Natural killer cell (primary cell): ENCODE results near the gene MAD1L1. TPM values are rescaled to one million over a fixed set of nuclear protein-coding genes. Genes with fewer than 3 reads are reported as not detected.

Experiments used
- ATAC-seq, 3 donors: fragments of 150-1000 bp in 2 of 3; fragments of 200-7000 bp in 1 of 3; cut with Tn5 transposase; 1 replicate in 1 of 3; 2 replicates in 2 of 3; pipeline ENCODE4 v1.10.0; 2021; ENCODE audit warnings: mild to moderate bottlenecking in 2 of 3, moderate library complexity in 2 of 3
- DNase-seq, 2 donors: peaks; one replicate each; pipeline versions ENCODE4 v3.0.0 to v3.0.0-alpha.2; 2013 to 2021; ENCODE audit warnings: mixed read lengths in 1 of 2
- H3K27ac ChIP-seq: one replicate; pipeline ENCODE4 v1.5.1; 2013; ENCODE audit warnings: mild to moderate bottlenecking, low read length
- H3K27me3 ChIP-seq: one replicate; pipeline ENCODE4 v1.6.1; 2013; ENCODE audit warnings: low read length; ENCODE audit not compliant: control insufficient read depth, insufficient read depth
- H3K36me3 ChIP-seq: one replicate; pipeline ENCODE4 v1.6.1; 2013; ENCODE audit warnings: low read length; ENCODE audit not compliant: control insufficient read depth, insufficient read depth
- H3K4me1 ChIP-seq: one replicate; pipeline ENCODE4 v1.6.1; 2013; ENCODE audit warnings: low read length; ENCODE audit not compliant: control insufficient read depth, insufficient read depth
- H3K4me3 ChIP-seq: one replicate; pipeline ENCODE4 v1.5.1; 2013; ENCODE audit warnings: low read length
- H3K9me3 ChIP-seq: one replicate; pipeline ENCODE4 v1.6.1; 2013; ENCODE audit warnings: low read length; ENCODE audit not compliant: control insufficient read depth, insufficient read depth
- H3K27ac Mint-ChIP-seq, 2 donors: one replicate each; pipeline ENCODE4 v1.8.0; 2022; ENCODE audit warnings: mild to moderate bottlenecking in 2 of 2, mixed read lengths in 2 of 2, moderate library complexity in 1 of 2
- H3K27me3 Mint-ChIP-seq, 2 donors: one replicate each; pipeline ENCODE4 v1.8.0; 2022; ENCODE audit warnings: low read depth in 2 of 2, mixed read lengths in 2 of 2
- H3K36me3 Mint-ChIP-seq: one replicate; pipeline ENCODE4 v1.8.0; 2022; ENCODE audit warnings: mixed read lengths
- H3K4me1 Mint-ChIP-seq, 2 donors: one replicate each; pipeline ENCODE4 v1.8.0; 2022; ENCODE audit warnings: mixed read lengths in 2 of 2
- H3K4me3 Mint-ChIP-seq: one replicate; pipeline ENCODE4 v1.8.0; 2022; ENCODE audit warnings: mild to moderate bottlenecking, moderate library complexity, mixed read lengths
- H3K9me3 Mint-ChIP-seq, 2 donors: one replicate each; pipeline ENCODE4 v1.8.0; 2022; ENCODE audit warnings: mixed read lengths in 2 of 2
- CTCF ChIP-seq: fragments of 200-600 bp; IDR thresholded peaks from one replicate; pipeline ENCODE4 v1.8.0; 2022; ENCODE audit warnings: antibody characterized with exemption
- WGBS: methylation state at CpG from one replicate; pipeline ENCODE4 v1.1.7; 2013; ENCODE audit warnings: missing lambda C conversion rate; ENCODE audit not compliant: insufficient coverage; 5-methylcytosine and 5-hydroxymethylcytosine counted together
- intact Hi-C: fragments of 100-400 bp; cut with micrococcal nuclease; formaldehyde crosslinking; loops from one replicate; pipeline ENCODE4 v1.14.2; 2022
- total RNA-seq, 4 donors: library from RNA; stranded (reverse); fragments of 120-200 nt in 1 of 4; gene quantifications; one replicate each; pipeline versions ENCODE4 v1.2.3 to v1.2.4, GENCODE V29; 2013 to 2022

Gene MAD1L1
- total RNA-seq, 3 donors from 2014 or later (not counting 1 experiment from before 2014, with no cell fraction given) = 53.6 to 81.2 (median 77.4) TPM

- Mint-ChIP-seq H3K9me3 (no peaks in the 10 kb centered on the region), H3K4me1 (peaks cover 41 to 56% of the 10 kb centered on the region in 2 donors), H3K27ac (no peak overlapping the region), H3K4me3 (no peak overlapping the region), H3K36me3 (no peaks in the 10 kb centered on the region), H3K27me3 (no peaks in the 10 kb centered on the region)
- WGBS = 79% methylated on average over 35 of the region's 35 CpGs
- peaks cover 3% of the 10 kb centered on the region for H3K4me1 ChIP-seq
- H3K36me3 ChIP-seq = peaks cover 9% of the 10 kb centered on the region
- H3K9me3 ChIP-seq = no peaks in the 10 kb centered on the region
- intact Hi-C loops = no loop called here
- no peak for ATAC-seq
- no peak for TF ChIP-seq CTCF
- no peak overlapping the region for H3K27ac ChIP-seq
- no peaks in the 10 kb centered on the region for H3K27me3 ChIP-seq
- DNase-seq = no peak
- H3K4me3 ChIP-seq = no peak overlapping the region
These were observed 304.7 kb downstream of the MAD1L1 start for GRCh38 chr7:1927937-1928644.

- no peak overlapping the region for H3K27ac ChIP-seq
- H3K36me3 ChIP-seq = peaks cover 2% of the 10 kb centered on the region
- Mint-ChIP-seq H3K4me3 (no peak overlapping the region), H3K4me1 (peaks cover 35 to 45% of the 10 kb centered on the region in 2 donors), H3K9me3 (no peaks in the 10 kb centered on the region), H3K36me3 (no peaks in the 10 kb centered on the region), H3K27ac (peak overlapping the region in 1 of 2 donors; percentile 19), H3K27me3 (no peaks in the 10 kb centered on the region)
- intact Hi-C loops = no loop called here
- DNase-seq = peak in 1 of 2 donors; percentile 71
- no peak overlapping the region for H3K4me3 ChIP-seq
- 74% methylated on average over 5 of the region's 5 CpGs for WGBS
- no peaks in the 10 kb centered on the region for H3K27me3 ChIP-seq
- peaks cover 5% of the 10 kb centered on the region for H3K4me1 ChIP-seq
- no peaks in the 10 kb centered on the region for H3K9me3 ChIP-seq
- no peak for ATAC-seq
- no peak for TF ChIP-seq CTCF
These were observed 305.8 kb downstream of the MAD1L1 start for GRCh38 chr7:1926908-1927306.

GRCh38 chr7:1925973-1926907 lies 306.5 kb downstream of the MAD1L1 start:
- DNase-seq (peak in 1 of 2 donors; percentile 75), ATAC-seq (peak in 2 of 3 donors; percentile 40)
- Mint-ChIP-seq H3K4me1 (peaks cover 35 to 43% of the 10 kb centered on the region in 2 donors), H3K36me3 (no peaks in the 10 kb centered on the region), H3K27ac (peak overlapping the region; percentile 1 to 44), H3K27me3 (no peaks in the 10 kb centered on the region), H3K4me3 (peak overlapping the region; percentile 18), H3K9me3 (no peaks in the 10 kb centered on the region)
- intact Hi-C loops = no loop called here
- 36% methylated on average over 12 of the region's 14 CpGs for WGBS
- Histone ChIP-seq H3K27me3 (no peaks in the 10 kb centered on the region), H3K4me3 (no peak overlapping the region), H3K9me3 (no peaks in the 10 kb centered on the region), H3K36me3 (no peaks in the 10 kb centered on the region), H3K4me1 (peaks cover 6% of the 10 kb centered on the region), H3K27ac (no peak overlapping the region)
- TF ChIP-seq CTCF = no peak
